IMR-90 (cell line): Measurements from ENCODE around the gene ANKRD6. TPM values are rescaled to one million over a fixed set of nuclear protein-coding genes. Genes with fewer than 3 reads are reported as not detected.

Experiments
- ATAC-seq: fragments of 200-7000 bp; cut with Tn5 transposase; 2 replicates; pipeline ENCODE4 v1.9.1; 2020; ENCODE audit warnings: low read depth, mild to moderate bottlenecking, moderate library complexity
- BruUV-seq: library from RNA; stranded (reverse); fragments of 400-500 nt; replicated peaks from 2 replicates; lab custom pipeline; 2021; lab: Mats Ljungman, UMichigan
- CTCF ChIA-PET: fragments of 300-600 bp; formaldehyde crosslinking; extraction: SDS; loops from one replicate; lab custom pipeline; 2021; ENCODE audit warnings: antibody characterized with exemption; lab: Yijun Ruan, JAX
- POLR2A ChIA-PET: fragments of 300-600 bp; sonication (Branson Sonifier 250); formaldehyde crosslinking; loops from one replicate; lab custom pipeline; 2022; ENCODE audit warnings: antibody characterized with exemption; ENCODE audit not compliant: unreplicated experiment; lab: Charles Lee
- DNase-seq: peaks from one replicate; pipeline ENCODE4 v3.0.0; 2013
- H2AFZ ChIP-seq: replicated peaks from 2 replicates; pipeline ENCODE3; 2013; ENCODE audit warnings: low read length, mild to moderate bottlenecking; ENCODE audit not compliant: poor library complexity
- H2AK5ac ChIP-seq: 2 replicates; pipeline ENCODE4 v1.6.1; 2013; ENCODE audit warnings: low read depth, low read length, inconsistent platforms
- H2AK9ac ChIP-seq: replicated peaks from 2 replicates; pipeline ENCODE3; 2013; ENCODE audit warnings: mild to moderate bottlenecking, low read depth, low read length, moderate library complexity; ENCODE audit not compliant: poor library complexity
- H2BK120ac ChIP-seq: 2 replicates; pipeline ENCODE4 v1.6.1; 2013; ENCODE audit warnings: low read depth, low read length, inconsistent platforms
- H2BK15ac ChIP-seq: 3 replicates; pipeline ENCODE4 v1.6.1; 2013; ENCODE audit warnings: low read depth, low read length, inconsistent platforms
- H2BK20ac ChIP-seq: 2 replicates; pipeline ENCODE4 v1.6.1; 2013; ENCODE audit warnings: low read depth, mild to moderate bottlenecking, inconsistent platforms, low read length, moderate library complexity
- H2BK5ac ChIP-seq: 2 replicates; pipeline ENCODE4 v1.6.1; 2013; ENCODE audit warnings: mild to moderate bottlenecking, low read depth, low read length, inconsistent platforms; ENCODE audit not compliant: poor library complexity, severe bottlenecking
- H3K14ac ChIP-seq: replicated peaks from 2 replicates; pipeline ENCODE4 v1.6.1; 2013; ENCODE audit warnings: low read depth, low read length, inconsistent platforms
- H3K18ac ChIP-seq: 2 replicates; pipeline ENCODE4 v1.6.1; 2013; ENCODE audit warnings: low read depth, low read length, control low read depth
- H3K23ac ChIP-seq: 2 replicates; pipeline ENCODE4 v1.6.1; 2013; ENCODE audit warnings: low read depth, low read length, inconsistent platforms
- H3K27ac ChIP-seq: 2 replicates; pipeline ENCODE4 v1.5.1; 2013; ENCODE audit warnings: mild to moderate bottlenecking, control low read depth, low read length; ENCODE audit not compliant: insufficient read depth
- H3K27me3 ChIP-seq: 2 replicates; pipeline ENCODE4 v1.6.1; 2013; ENCODE audit warnings: low read length; ENCODE audit not compliant: control insufficient read depth, insufficient read depth
- H3K36me3 ChIP-seq: 2 replicates; pipeline ENCODE4 v1.6.1; 2013; ENCODE audit warnings: low read length, mixed read lengths; ENCODE audit not compliant: control insufficient read depth, insufficient read depth
- H3K4ac ChIP-seq: 2 replicates; pipeline ENCODE4 v1.6.1; 2013; ENCODE audit warnings: low read depth, low read length, inconsistent platforms
- H3K4me1 ChIP-seq: 2 replicates; pipeline ENCODE4 v1.6.1; 2013; ENCODE audit warnings: low read length, mixed read lengths; ENCODE audit not compliant: control insufficient read depth, insufficient read depth
- H3K4me2 ChIP-seq: 2 replicates; pipeline ENCODE4 v1.6.1; 2013; ENCODE audit warnings: low read depth, mild to moderate bottlenecking, control low read depth, low read length, moderate library complexity
- H3K4me3 ChIP-seq: 2 replicates; pipeline ENCODE4 v1.5.1; 2013; ENCODE audit warnings: low read depth, mild to moderate bottlenecking, control low read depth, low read length, moderate library complexity; ENCODE audit not compliant: insufficient read depth
- H3K56ac ChIP-seq: 2 replicates; pipeline ENCODE4 v1.6.1; 2013; ENCODE audit warnings: low read length, inconsistent platforms; ENCODE audit not compliant: insufficient read depth; ENCODE audit errors: extremely low read depth
- H3K79me1 ChIP-seq, 2 experiments: 2 replicates each; pipeline ENCODE4 v1.6.1; 2013; ENCODE audit warnings: low read length in 2 of 2, inconsistent platforms in 1 of 2, low read depth in 1 of 2
- H3K9ac ChIP-seq: 2 replicates; pipeline ENCODE4 v1.6.1; 2013; ENCODE audit warnings: low read depth, low read length, control low read depth
- H3K9me1 ChIP-seq: 2 replicates; pipeline ENCODE4 v1.6.1; 2013; ENCODE audit warnings: low read length, inconsistent platforms; ENCODE audit not compliant: insufficient read depth
- H3K9me3 ChIP-seq: 2 replicates; pipeline ENCODE4 v1.6.1; 2013; ENCODE audit warnings: low read length; ENCODE audit not compliant: control insufficient read depth, insufficient read depth
- H4K20me1 ChIP-seq: 2 replicates; pipeline ENCODE4 v1.6.1; 2013; ENCODE audit warnings: low read length, inconsistent platforms; ENCODE audit not compliant: insufficient read depth
- H4K5ac ChIP-seq: 2 replicates; pipeline ENCODE4 v1.6.1; 2013; ENCODE audit warnings: mild to moderate bottlenecking, low read depth, low read length, control low read depth
- H4K8ac ChIP-seq, 2 experiments: 2 replicates each; pipeline ENCODE4 v1.6.1; 2013; ENCODE audit warnings: low read depth in 2 of 2, low read length in 2 of 2, control low read depth in 1 of 2, inconsistent platforms in 1 of 2
- H4K91ac ChIP-seq: 2 replicates; pipeline ENCODE4 v1.6.1; 2013; ENCODE audit warnings: low read depth, low read length, inconsistent platforms; ENCODE audit not compliant: insufficient read depth
- BHLHE40 ChIP-seq: fragments of 150-350 bp; IDR thresholded peaks from 2 replicates; pipeline ENCODE4 v1.6.1; 2016; ENCODE audit warnings: mild to moderate bottlenecking, low read depth, low read length
- CEBPB ChIP-seq: IDR thresholded peaks from 2 replicates; pipeline ENCODE4 v1.6.1; 2012; ENCODE audit warnings: low read depth, low read length, improper control_type of control experiment
- CHD1 ChIP-seq: IDR thresholded peaks from 2 replicates; pipeline ENCODE4 v1.6.1; 2012; ENCODE audit warnings: low read depth, low read length, improper control_type of control experiment
- FOS ChIP-seq: fragments of 150-350 bp; IDR thresholded peaks from 2 replicates; pipeline ENCODE4 v1.6.1; 2016; ENCODE audit warnings: low read depth, low read length
- MAFK ChIP-seq: IDR thresholded peaks from 2 replicates; pipeline ENCODE4 v1.6.1; 2012; ENCODE audit warnings: low read depth, low read length, improper control_type of control experiment
- MAZ ChIP-seq: IDR thresholded peaks from 2 replicates; pipeline ENCODE4 v1.6.1; 2012; ENCODE audit warnings: low read depth, mild to moderate bottlenecking, low read length, improper control_type of control experiment, moderate library complexity, borderline replicate concordance
- MXI1 ChIP-seq: IDR thresholded peaks from 2 replicates; pipeline ENCODE4 v1.6.1; 2012; ENCODE audit warnings: low read depth, mild to moderate bottlenecking, low read length, moderate library complexity, borderline replicate concordance
- NFE2L2 ChIP-seq: fragments of 150-350 bp; IDR thresholded peaks from 2 replicates; pipeline ENCODE4 v1.6.1; 2016; ENCODE audit warnings: low read depth, mild to moderate bottlenecking, low read length
- POLR2A ChIP-seq: IDR thresholded peaks from 2 replicates; pipeline ENCODE4 v1.6.1; 2012; ENCODE audit warnings: mild to moderate bottlenecking, low read depth, low read length
- RAD21 ChIP-seq: IDR thresholded peaks from 2 replicates; pipeline ENCODE4 v1.6.1; 2012; ENCODE audit warnings: low read length, improper control_type of control experiment
- RCOR1 ChIP-seq: IDR thresholded peaks from 2 replicates; pipeline ENCODE4 v1.6.1; 2012; ENCODE audit warnings: mild to moderate bottlenecking, low read length, improper control_type of control experiment; ENCODE audit not compliant: insufficient replicate concordance
- RFX5 ChIP-seq: IDR thresholded peaks from 2 replicates; pipeline ENCODE4 v1.8.0; 2012; ENCODE audit warnings: low read depth, mild to moderate bottlenecking, low read length, moderate library complexity
- SMC3 ChIP-seq: fragments of 150-350 bp; IDR thresholded peaks from 2 replicates; pipeline ENCODE4 v1.6.1; 2016; ENCODE audit warnings: low read depth, mild to moderate bottlenecking, antibody characterized with exemption, low read length, moderate library complexity
- WGBS, 2 experiments: methylation state at CpG; one replicate each; pipeline versions ENCODE4 v1.1.5 to v1.1.7; 2013; ENCODE audit warnings: missing lambda C conversion rate in 2 of 2; ENCODE audit not compliant: insufficient read length in 1 of 2; ENCODE audit errors: extremely low coverage in 2 of 2; 5-methylcytosine and 5-hydroxymethylcytosine counted together
- dilution Hi-C: fragments of 300-500 bp; cut with HindIII; formaldehyde crosslinking; loops from one replicate; pipeline ENCODE4 v1.14.3; 2018; ENCODE audit warnings: low sequenced_read_pairs; ENCODE audit not compliant: unreplicated experiment
- in situ Hi-C: fragments of 300-500 bp; cut with MboI; formaldehyde crosslinking; loops from 3 replicates; pipeline ENCODE4 v1.14.3; 2019; ENCODE audit warnings: low sequenced_read_pairs, inconsistent platforms, mixed read lengths
- intact Hi-C: fragments of 100-400 bp; cut with micrococcal nuclease; formaldehyde crosslinking; loops from 2 replicates; pipeline ENCODE4 v1.10.0; 2022
- polyA plus RNA-seq, 3 experiments: library from polyadenylated mRNA; depleted of rRNA; stranded (reverse); fragments of >200 nt; gene quantifications; 2 replicates each; pipeline ENCODE4 v1.2.3, GENCODE V29; 2012; ENCODE audit warnings: low replicate concordance in 1 of 3
- total RNA-seq: library from RNA; depleted of rRNA; stranded (reverse); fragments of >200 nt; gene quantifications from 2 replicates; pipeline ENCODE4 v1.2.3, GENCODE V29; 2012
- TF ChIP-seq, protein P1 (sequence below): fragments of 150-350 bp; IDR thresholded peaks from 2 replicates; pipeline ENCODE4 v1.6.1; 2017; ENCODE audit warnings: mild to moderate bottlenecking, antibody characterized with exemption, low read length, low read depth
- TF ChIP-seq, protein P2 (sequence below): fragments of 150-350 bp; IDR thresholded peaks from 2 replicates; pipeline ENCODE4 v1.6.1; 2016; ENCODE audit warnings: low read depth, mild to moderate bottlenecking, low read length, moderate library complexity, borderline replicate concordance
- TF ChIP-seq, protein P3 (sequence below): conservative IDR thresholded peaks from 2 replicates; pipeline ENCODE4 v1.5.1; 2012; ENCODE audit warnings: mild to moderate bottlenecking, low read depth, low read length, improper control_type of control experiment

ANKRD6 gene
- total and polyA plus RNA-seq, 2 of the 4 experiments (the other 2 are of a cell fraction): 0.12 to 0.18 TPM

DNA sequence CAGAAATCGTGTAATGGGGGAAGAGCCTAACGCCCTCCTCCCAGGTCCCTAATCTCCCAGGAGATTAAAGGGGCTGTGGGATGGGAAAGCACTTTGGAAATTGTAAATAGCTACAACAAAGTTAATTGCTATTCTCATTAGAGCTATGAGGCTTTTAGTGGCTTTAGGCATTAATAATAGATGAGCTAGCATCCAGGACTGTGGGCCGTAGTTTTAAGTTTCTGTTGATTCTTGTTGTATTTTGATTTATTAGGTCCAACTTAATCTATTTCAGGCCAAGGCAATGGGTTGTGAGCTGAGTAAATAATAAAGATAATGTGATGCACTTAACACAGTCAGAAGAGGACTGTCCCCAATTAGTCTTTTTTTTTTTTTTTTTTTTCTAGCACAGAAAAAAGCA lies 67.7 kb downstream of the ANKRD6 start:
- intact Hi-C loops (no loop called here), in situ Hi-C loops (no loop called here), dilution Hi-C loops (no loop called here)
- Histone ChIP-seq H4K5ac (no peak overlapping the region), H3K56ac (no peak overlapping the region), H4K91ac (no peak overlapping the region), H2AFZ (no peak overlapping the region), H3K4me2 (no peak overlapping the region), H3K27ac (no peak overlapping the region), H4K8ac (no peak overlapping the region), H3K9me3 (no peaks in the 10 kb centered on the region), H3K36me3 (no peaks in the 10 kb centered on the region), H3K4me1 (no peaks in the 10 kb centered on the region), H2BK20ac (no peak overlapping the region), H3K9me1 (no peaks in the 10 kb centered on the region), H4K20me1 (no peaks in the 10 kb centered on the region), H3K79me1 (no peaks in the 10 kb centered on the region), H3K27me3 (peaks cover 2% of the 10 kb centered on the region; the same call in 1 of the 2 replicates), H3K4ac (no peak overlapping the region), H2BK15ac (no peak overlapping the region), H3K9ac (no peak overlapping the region), H3K18ac (no peak overlapping the region), H2AK9ac (no peak overlapping the region), H3K4me3 (no peak overlapping the region), H2AK5ac (no peak overlapping the region), H2BK120ac (no peak overlapping the region), H2BK5ac (no peak overlapping the region), H3K14ac (no peak overlapping the region), H3K23ac (no peak overlapping the region)
- POLR2A ChIA-PET: interaction anchor here (0.6 kb wide), 2 partner anchors 12 to 1961 kb away, joined by 4 to 6 read pairs; no protein-coding TSS in a partner anchor
- TF ChIP-seq POLR2A (no peak), SMC3 (no peak), MAZ (no peak), RFX5 (no peak), MXI1 (no peak), RCOR1 (no peak), CEBPB (no peak), CHD1 (no peak), FOS (no peak), RAD21 (no peak), NFE2L2 (no peak), MAFK (no peak), BHLHE40 (no peak)
- TF ChIP-seq, protein P1, sequence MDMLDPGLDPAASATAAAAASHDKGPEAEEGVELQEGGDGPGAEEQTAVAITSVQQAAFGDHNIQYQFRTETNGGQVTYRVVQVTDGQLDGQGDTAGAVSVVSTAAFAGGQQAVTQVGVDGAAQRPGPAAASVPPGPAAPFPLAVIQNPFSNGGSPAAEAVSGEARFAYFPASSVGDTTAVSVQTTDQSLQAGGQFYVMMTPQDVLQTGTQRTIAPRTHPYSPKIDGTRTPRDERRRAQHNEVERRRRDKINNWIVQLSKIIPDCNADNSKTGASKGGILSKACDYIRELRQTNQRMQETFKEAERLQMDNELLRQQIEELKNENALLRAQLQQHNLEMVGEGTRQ: no peak
- TF ChIP-seq, protein P2, sequence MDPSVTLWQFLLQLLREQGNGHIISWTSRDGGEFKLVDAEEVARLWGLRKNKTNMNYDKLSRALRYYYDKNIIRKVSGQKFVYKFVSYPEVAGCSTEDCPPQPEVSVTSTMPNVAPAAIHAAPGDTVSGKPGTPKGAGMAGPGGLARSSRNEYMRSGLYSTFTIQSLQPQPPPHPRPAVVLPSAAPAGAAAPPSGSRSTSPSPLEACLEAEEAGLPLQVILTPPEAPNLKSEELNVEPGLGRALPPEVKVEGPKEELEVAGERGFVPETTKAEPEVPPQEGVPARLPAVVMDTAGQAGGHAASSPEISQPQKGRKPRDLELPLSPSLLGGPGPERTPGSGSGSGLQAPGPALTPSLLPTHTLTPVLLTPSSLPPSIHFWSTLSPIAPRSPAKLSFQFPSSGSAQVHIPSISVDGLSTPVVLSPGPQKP: no peak
- TF ChIP-seq, protein P3, sequence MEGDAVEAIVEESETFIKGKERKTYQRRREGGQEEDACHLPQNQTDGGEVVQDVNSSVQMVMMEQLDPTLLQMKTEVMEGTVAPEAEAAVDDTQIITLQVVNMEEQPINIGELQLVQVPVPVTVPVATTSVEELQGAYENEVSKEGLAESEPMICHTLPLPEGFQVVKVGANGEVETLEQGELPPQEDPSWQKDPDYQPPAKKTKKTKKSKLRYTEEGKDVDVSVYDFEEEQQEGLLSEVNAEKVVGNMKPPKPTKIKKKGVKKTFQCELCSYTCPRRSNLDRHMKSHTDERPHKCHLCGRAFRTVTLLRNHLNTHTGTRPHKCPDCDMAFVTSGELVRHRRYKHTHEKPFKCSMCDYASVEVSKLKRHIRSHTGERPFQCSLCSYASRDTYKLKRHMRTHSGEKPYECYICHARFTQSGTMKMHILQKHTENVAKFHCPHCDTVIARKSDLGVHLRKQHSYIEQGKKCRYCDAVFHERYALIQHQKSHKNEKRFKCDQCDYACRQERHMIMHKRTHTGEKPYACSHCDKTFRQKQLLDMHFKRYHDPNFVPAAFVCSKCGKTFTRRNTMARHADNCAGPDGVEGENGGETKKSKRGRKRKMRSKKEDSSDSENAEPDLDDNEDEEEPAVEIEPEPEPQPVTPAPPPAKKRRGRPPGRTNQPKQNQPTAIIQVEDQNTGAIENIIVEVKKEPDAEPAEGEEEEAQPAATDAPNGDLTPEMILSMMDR: no peak
- BruUV-seq: no TSS peak
- CTCF ChIA-PET: no interaction called here
- WGBS, 2 experiments: no CpG with 5 or more reads among the region's 3 CpGs
- ATAC-seq: no peak
- no peak for DNase-seq
